ENCODE measurements around the gene SLC24A3. TPM values are rescaled to one million over a fixed set of nuclear protein-coding genes. Genes with fewer than 3 reads are reported as not detected.

The SLC24A3 gene
- total RNA-seq, 2 donors from 2014 or later, result 1.4 to 3.7 TPM

GRCh38 chr20:19252451-19253120 is 40.1 kb downstream of the SLC24A3 start:
- Histone ChIP-seq H3K27ac (no peak overlapping the region), H3K27me3 (no peaks in the 10 kb centered on the region), H3K4me3 (no peak overlapping the region), H3K4me1 (no peaks in the 10 kb centered on the region), H3K36me3 (no peaks in the 10 kb centered on the region), H3K9me3 (no peaks in the 10 kb centered on the region)
- TF ChIP-seq, protein P1, sequence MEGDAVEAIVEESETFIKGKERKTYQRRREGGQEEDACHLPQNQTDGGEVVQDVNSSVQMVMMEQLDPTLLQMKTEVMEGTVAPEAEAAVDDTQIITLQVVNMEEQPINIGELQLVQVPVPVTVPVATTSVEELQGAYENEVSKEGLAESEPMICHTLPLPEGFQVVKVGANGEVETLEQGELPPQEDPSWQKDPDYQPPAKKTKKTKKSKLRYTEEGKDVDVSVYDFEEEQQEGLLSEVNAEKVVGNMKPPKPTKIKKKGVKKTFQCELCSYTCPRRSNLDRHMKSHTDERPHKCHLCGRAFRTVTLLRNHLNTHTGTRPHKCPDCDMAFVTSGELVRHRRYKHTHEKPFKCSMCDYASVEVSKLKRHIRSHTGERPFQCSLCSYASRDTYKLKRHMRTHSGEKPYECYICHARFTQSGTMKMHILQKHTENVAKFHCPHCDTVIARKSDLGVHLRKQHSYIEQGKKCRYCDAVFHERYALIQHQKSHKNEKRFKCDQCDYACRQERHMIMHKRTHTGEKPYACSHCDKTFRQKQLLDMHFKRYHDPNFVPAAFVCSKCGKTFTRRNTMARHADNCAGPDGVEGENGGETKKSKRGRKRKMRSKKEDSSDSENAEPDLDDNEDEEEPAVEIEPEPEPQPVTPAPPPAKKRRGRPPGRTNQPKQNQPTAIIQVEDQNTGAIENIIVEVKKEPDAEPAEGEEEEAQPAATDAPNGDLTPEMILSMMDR (IDR thresholded peaks at IDR 0.05), result no peak
- no peak for DNase-seq (ENCODE audit: low spot score)

- no peaks in the 10 kb centered on the region for H3K4me1 ChIP-seq
- no peak overlapping the region for H3K4me3 ChIP-seq
- no peaks in the 10 kb centered on the region for H3K27me3 ChIP-seq
- no peak overlapping the region for H3K27ac ChIP-seq
- H3K9me3 ChIP-seq, result no peaks in the 10 kb centered on the region
- TF ChIP-seq, protein P1 (IDR thresholded peaks at IDR 0.05), result no peak
- no peak for DNase-seq (ENCODE audit: low spot score)
- no peaks in the 10 kb centered on the region for H3K36me3 ChIP-seq
Observed at GRCh38 chr20:19253316-19253715, 40.9 kb downstream of the SLC24A3 start.

DNA sequence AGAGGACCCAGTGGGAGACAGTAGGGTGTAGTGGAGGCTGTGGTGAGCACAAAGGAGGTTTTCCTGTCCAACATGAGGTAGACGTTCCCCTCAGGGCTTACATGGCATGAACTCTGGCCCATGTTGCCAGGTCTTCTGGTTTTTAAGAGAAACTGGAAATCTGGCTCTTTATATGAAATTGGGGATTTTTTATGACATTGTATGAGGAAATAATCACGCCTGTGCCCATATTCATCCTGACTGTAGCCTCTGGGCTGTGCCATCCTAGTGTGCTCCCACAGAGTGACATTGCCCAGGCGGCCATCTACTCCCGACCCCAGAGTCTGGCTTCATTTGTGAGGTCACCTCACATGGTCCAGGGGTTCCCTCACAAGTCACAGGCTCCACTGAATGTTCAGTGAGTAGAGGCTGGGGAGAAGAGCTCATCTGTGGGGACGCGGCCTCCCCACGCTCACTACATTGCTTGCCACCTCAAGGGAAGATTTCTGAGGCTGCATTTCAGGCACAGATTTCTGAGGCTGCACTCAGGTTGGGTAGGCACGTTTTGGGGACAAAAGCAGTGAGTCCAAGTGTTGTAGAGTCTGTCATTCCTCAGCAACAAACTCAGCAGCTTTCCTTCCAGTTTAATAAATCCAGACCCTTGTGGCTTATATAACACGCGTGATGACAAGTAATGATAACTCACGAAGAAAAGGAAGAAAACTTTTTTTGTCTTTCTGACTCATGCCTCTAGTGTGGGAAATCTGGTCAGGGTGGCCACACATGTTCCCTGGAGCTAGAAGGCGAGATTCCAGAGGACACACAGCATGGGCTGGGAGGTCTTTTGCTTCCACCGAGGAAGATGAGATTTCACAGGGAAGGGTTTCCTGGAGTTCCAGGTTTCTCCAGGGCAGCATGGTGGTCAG is 41.7 kb downstream of the SLC24A3 start:
- DNase-seq (ENCODE audit: low spot score), result no peak

GRCh38 chr20:19254956-19255355 is 42.5 kb downstream of the SLC24A3 start:
- Histone ChIP-seq H3K4me1 (no peaks in the 10 kb centered on the region), H3K9me3 (no peaks in the 10 kb centered on the region), H3K27ac (no peak overlapping the region), H3K36me3 (no peaks in the 10 kb centered on the region), H3K4me3 (no peak overlapping the region), H3K27me3 (no peaks in the 10 kb centered on the region)
- TF ChIP-seq, protein P1 (IDR thresholded peaks at IDR 0.05), result no peak
- DNase-seq (ENCODE audit: low spot score), result no peak

More for the DNA sequence above, 41.7 kb downstream of the SLC24A3 start:
- TF ChIP-seq, protein P1 (IDR thresholded peaks at IDR 0.05), result no peak
- no peaks in the 10 kb centered on the region for H3K36me3 ChIP-seq
- no peaks in the 10 kb centered on the region for H3K4me1 ChIP-seq
- H3K27me3 ChIP-seq, result no peaks in the 10 kb centered on the region
- H3K9me3 ChIP-seq, result no peaks in the 10 kb centered on the region
- H3K4me3 ChIP-seq, result no peak overlapping the region
- no peak overlapping the region for H3K27ac ChIP-seq

GRCh38 chr20:19256085-19256484 is 43.6 kb downstream of the SLC24A3 start:
- no peak for DNase-seq (ENCODE audit: low spot score)
- no peaks in the 10 kb centered on the region for H3K9me3 ChIP-seq
- no peak overlapping the region for H3K4me3 ChIP-seq
- no peaks in the 10 kb centered on the region for H3K36me3 ChIP-seq
- TF ChIP-seq, protein P1 (IDR thresholded peaks at IDR 0.05), result no peak
- H3K27me3 ChIP-seq, result no peaks in the 10 kb centered on the region
- no peak overlapping the region for H3K27ac ChIP-seq
- H3K4me1 ChIP-seq, result no peaks in the 10 kb centered on the region
